Epithelial cell of proximal tubule (primary cell): ENCODE data around the gene ADAMTS12. TPM values are rescaled to one million over a fixed set of nuclear protein-coding genes. Genes with fewer than 3 reads are reported as not detected.

Source experiments
- DNase-seq: peaks from one replicate; pipeline ENCODE4 v3.0.0-alpha.2; 2011; ENCODE audit warnings: low read depth
- H3K4me3 ChIP-seq: 2 replicates; pipeline ENCODE4 v1.5.1; 2011; ENCODE audit warnings: low read depth, mild to moderate bottlenecking, low read length
- total RNA-seq: library from RNA; depleted of rRNA; stranded (reverse); fragments of >200 nt; gene quantifications from 2 replicates; pipeline ENCODE4 v1.2.3, GENCODE V29; 2015
- TF ChIP-seq, protein P1 (sequence below): conservative IDR thresholded peaks from 2 replicates; pipeline ENCODE4 v1.5.1; 2012; ENCODE audit warnings: low read depth, mild to moderate bottlenecking, low read length

ADAMTS12 gene
- total RNA-seq, 1 donor from 2014 or later, result 2.1 TPM

DNA sequence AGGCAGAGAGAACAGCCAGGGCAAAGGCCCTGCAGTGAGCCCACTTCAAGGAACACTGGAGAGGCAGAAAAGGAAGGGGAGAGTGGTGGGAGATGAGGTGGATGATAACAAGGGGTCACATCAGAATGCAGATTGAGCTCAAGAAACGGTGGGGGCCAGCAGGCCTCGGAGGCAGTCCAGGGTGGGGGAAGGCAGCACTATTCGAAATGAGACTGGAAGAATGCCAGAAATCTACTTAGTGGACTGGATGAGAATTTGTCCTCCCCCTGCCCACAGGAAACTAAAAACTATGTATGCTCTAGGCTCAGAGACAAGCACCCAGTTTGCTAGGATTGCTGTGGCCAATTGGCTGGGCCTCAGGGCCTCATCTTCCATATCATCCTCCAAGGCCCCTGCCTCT lies 148.7 kb downstream of the ADAMTS12 start:
- TF ChIP-seq, protein P1, sequence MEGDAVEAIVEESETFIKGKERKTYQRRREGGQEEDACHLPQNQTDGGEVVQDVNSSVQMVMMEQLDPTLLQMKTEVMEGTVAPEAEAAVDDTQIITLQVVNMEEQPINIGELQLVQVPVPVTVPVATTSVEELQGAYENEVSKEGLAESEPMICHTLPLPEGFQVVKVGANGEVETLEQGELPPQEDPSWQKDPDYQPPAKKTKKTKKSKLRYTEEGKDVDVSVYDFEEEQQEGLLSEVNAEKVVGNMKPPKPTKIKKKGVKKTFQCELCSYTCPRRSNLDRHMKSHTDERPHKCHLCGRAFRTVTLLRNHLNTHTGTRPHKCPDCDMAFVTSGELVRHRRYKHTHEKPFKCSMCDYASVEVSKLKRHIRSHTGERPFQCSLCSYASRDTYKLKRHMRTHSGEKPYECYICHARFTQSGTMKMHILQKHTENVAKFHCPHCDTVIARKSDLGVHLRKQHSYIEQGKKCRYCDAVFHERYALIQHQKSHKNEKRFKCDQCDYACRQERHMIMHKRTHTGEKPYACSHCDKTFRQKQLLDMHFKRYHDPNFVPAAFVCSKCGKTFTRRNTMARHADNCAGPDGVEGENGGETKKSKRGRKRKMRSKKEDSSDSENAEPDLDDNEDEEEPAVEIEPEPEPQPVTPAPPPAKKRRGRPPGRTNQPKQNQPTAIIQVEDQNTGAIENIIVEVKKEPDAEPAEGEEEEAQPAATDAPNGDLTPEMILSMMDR, result no peak
- no peak overlapping the region for H3K4me3 ChIP-seq

DNA sequence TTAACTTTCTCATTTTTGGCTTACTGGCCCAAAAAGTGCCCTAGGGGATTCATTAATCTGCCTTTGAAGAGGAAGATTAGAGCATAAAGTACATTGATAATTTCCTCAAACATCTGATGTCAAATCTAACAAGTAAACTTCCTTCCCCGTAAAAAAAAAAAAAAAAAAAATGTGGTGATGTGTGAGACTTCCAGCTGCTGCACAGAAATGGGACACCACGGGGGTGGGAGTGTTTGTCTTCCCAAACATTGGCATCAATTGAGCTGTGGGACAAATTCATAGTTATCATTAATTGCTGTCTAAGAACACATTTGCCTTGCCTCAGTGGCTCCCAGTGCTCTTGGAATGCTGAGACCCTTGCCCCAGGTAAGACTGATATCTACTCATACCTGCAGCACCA lies 149.6 kb downstream of the ADAMTS12 start:
- no peak overlapping the region for H3K4me3 ChIP-seq
- TF ChIP-seq, protein P1, result no peak
- DNase-seq, result no peak

More for the DNA sequence above, 148.7 kb downstream of the ADAMTS12 start:
- no peak for DNase-seq

DNA sequence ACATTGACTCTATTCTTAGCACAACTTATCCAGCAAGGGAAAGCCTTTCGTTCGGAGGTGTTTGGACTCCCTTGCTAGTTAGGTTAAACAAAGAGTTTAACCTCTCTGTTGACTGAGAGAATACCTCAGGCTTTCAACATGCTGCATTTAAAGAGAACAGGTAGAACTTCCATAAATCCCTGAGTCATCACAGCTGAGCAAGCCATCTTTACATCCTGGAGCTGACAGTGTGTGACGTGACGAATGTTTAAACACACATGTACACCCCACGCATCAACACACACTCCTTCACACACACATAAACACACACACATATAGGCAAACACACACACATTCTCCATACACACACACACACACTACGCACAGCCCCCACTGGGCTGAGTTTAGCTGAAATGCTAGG lies 152.8 kb downstream of the ADAMTS12 start:
- no peak for DNase-seq
- TF ChIP-seq, protein P1, result no peak
- H3K4me3 ChIP-seq, result no peak overlapping the region

DNA sequence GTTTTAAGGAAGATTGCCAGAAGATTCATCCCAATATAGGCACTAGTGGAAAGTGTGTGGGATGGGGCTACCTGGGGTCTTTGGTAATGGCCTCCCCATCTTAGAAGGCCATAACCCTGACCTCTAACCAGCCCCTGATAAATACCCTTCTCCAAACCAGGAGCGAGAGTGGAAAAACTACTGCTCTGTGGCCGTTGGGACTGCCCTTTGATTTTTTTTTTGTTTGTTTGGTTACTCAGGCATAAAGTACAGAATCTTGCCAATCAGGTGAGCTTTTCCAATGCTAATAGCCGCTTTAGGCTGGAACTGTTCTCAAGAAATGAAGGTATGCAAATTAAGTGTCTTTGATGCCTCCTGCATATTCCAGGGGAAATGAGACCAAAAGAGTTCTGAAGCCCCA lies 153.7 kb downstream of the ADAMTS12 start:
- TF ChIP-seq, protein P1, result no peak

DNA sequence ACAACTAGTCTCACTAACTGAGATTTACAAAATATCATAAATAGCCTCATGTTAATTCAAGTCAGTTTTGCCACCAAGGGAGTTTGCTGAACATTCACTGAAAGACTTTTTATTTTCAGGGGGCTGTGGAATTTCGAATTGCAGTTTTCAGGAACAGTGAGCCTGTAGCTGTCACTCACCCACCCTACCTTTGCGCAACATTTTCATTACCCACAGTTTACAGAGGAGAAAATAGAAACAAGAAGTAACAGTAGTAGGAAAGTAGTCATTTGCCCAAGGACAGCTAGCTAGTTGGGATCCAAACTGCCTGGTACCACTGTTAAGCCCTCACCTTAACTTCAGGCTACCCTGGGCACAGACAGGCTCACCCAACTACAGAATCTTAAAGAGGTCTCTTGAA lies 154.1 kb downstream of the ADAMTS12 start:
- TF ChIP-seq, protein P1, result no peak
- no peak overlapping the region for H3K4me3 ChIP-seq
- no peak for DNase-seq

More for the DNA sequence above, 153.7 kb downstream of the ADAMTS12 start:
- H3K4me3 ChIP-seq, result no peak overlapping the region
- DNase-seq, result no peak

DNA sequence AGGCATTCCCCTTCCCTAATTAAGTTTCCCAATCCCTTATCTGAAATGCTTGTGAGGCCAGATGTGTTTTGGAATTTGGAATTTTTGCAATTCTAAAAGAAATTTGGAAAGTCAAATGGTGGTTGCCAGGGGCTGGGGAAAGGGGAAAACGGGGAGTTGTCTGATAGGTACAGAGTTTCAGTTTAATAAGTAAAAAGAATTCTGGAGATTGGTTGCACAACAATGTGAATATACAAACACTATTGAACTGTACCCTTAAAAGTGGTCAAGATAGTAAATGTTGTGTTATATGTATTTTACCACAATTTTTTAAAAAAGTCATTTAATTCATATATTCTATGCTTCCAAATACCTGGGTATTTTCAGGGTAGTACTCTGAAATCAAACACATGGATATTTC lies 154.5 kb downstream of the ADAMTS12 start:
- DNase-seq, result no peak
- no peak overlapping the region for H3K4me3 ChIP-seq
- TF ChIP-seq, protein P1, result no peak

DNA sequence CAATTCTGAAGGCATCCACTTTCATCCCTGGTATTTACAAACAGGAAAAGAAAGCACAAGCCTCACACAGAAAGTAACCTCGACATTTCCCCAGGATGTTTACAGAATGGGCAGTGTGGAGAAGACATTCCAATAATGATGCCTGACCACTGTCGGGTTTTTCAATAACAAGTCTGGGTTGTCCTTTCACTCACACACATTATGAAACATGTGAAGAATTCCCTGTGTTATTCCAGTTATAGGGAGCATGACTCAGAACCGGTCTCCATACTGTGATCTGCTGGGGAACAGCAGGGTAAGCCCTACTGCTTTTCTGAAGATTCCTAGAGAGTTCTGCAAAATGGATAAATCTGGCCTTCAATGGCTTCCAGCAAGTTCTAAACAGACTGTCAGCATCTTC lies 155.3 kb downstream of the ADAMTS12 start:
- DNase-seq, result peak; percentile 83

More for the DNA sequence above, 155.3 kb downstream of the ADAMTS12 start:
- TF ChIP-seq, protein P1, result no peak
- H3K4me3 ChIP-seq, result no peak overlapping the region
